ENCODE results near the gene SLC44A2.

GRCh38 chr19:10685210-10685609 is 59.9 kb downstream of the SLC44A2 start:
- TF ChIP-seq, protein P1, sequence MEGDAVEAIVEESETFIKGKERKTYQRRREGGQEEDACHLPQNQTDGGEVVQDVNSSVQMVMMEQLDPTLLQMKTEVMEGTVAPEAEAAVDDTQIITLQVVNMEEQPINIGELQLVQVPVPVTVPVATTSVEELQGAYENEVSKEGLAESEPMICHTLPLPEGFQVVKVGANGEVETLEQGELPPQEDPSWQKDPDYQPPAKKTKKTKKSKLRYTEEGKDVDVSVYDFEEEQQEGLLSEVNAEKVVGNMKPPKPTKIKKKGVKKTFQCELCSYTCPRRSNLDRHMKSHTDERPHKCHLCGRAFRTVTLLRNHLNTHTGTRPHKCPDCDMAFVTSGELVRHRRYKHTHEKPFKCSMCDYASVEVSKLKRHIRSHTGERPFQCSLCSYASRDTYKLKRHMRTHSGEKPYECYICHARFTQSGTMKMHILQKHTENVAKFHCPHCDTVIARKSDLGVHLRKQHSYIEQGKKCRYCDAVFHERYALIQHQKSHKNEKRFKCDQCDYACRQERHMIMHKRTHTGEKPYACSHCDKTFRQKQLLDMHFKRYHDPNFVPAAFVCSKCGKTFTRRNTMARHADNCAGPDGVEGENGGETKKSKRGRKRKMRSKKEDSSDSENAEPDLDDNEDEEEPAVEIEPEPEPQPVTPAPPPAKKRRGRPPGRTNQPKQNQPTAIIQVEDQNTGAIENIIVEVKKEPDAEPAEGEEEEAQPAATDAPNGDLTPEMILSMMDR (IDR thresholded peaks at IDR 0.05): no peak
- no peak for TF ChIP-seq POLR2A (IDR thresholded peaks at IDR 0.05)
- TF ChIP-seq POLR2AphosphoS5 (IDR thresholded peaks at IDR 0.05; ENCODE audit: insufficient read depth in 1 of 2, low read depth in 1 of 2): no peak
